Sigmoid colon (tissue), 3 donors: ENCODE data around the gene PTPRF.

Experiments
- CTCF ChIP-seq, 4 experiments: fragments of 450-650 bp in 3 of 4; fragments of 200-600 bp in 1 of 4; IDR thresholded peaks; one replicate each; pipeline ENCODE4 v1.5.1; 2016 to 2019; ENCODE audit warnings: antibody characterized with exemption in 4 of 4, mild to moderate bottlenecking in 3 of 4, moderate library complexity in 2 of 4
- POLR2A ChIP-seq, 2 donors: fragments of 450-650 bp; IDR thresholded peaks; one replicate each; pipeline ENCODE4 v1.6.1; 2016; ENCODE audit warnings: antibody characterized with exemption in 2 of 2, mild to moderate bottlenecking in 2 of 2, moderate library complexity in 2 of 2

DNA sequence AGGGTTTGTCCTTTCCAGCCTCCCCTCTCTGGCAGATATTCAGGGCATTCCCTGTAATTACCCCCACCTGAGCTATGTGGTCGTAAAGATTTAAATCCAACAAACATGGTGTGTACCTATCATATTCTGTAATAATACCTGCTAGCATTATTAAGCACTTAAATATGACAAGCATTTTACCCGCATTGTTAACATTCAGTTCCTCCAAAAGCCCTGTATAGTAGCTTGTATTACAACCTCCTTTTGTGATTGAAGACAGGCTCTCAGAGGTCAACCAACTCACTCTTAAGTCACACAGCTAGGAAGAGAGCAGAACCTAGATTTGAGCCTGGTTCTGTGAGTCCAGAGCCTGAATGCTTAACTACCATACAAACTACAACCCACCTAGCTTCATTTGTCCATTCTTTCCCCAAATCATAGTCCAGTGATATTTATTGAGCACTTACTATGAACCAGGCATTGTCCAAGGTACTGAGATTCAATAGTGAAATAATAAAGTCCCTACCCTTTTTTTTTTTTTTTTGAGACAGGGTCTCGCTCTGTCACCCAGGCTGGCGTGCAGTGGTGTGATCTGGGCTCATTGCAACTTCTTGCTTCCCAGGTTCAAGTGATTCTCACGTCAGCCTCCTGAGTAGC lies 105.4 kb downstream of the PTPRF start:
- TF ChIP-seq CTCF (IDR thresholded peaks at IDR 0.05) (no peak), POLR2A (IDR thresholded peaks at IDR 0.05) (no peak)
